ENCODE results near the gene NPFFR1.
"Not testable (repeated sequence)": the region's sequence is repeated elsewhere in the genome, so short reads cannot be mapped to it uniquely, and the experiment has no call there.

NPFFR1 gene

DNA sequence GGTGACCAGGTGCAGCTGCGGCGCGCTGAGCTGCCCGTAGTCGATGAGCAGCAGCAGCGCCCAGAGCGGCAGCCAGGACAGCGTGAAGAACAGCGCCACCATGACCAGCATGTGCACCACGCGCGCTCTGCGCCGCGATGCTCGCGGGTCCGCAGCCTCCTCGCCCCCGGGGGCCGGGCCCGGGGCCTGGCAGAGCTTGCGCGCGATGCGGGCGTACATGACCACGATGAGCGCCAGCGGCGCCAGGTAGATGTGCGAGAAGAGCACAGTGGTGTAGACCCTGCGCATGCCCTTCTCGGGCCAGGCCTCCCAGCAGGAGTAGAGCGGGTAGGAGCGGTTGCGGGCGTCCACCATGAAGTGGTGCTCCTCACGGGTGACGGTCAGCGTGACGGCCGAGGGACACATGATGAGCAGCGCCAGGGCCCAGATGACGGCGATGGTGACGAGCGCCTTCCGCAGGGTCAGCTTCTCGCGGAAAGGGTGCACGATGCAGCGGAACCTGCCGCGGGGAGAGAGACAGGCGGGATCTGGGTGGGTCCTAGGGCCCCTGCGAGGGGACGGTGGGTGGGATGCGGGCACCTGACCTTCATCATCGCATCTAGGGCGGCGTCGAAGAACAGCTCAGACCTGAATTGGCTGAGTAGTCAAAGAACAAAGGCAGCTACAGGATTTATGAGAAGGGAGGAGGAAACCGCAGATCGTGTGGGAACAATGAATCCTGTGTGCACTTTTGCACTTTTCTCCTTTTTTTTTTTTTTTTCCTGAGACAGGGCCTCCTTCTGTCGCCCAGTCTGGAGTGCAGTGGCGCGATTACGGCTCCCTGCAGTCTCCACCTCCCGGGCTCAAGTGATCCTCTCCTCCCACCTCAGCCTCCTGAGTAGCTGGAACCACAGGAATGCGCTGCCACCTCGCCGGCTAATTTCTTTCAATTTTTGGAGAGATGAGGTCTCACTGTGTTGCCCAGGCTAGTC, 28.2 kb downstream of the NPFFR1 start:
- peak; percentile 34 to 44 for DNase-seq

DNA sequence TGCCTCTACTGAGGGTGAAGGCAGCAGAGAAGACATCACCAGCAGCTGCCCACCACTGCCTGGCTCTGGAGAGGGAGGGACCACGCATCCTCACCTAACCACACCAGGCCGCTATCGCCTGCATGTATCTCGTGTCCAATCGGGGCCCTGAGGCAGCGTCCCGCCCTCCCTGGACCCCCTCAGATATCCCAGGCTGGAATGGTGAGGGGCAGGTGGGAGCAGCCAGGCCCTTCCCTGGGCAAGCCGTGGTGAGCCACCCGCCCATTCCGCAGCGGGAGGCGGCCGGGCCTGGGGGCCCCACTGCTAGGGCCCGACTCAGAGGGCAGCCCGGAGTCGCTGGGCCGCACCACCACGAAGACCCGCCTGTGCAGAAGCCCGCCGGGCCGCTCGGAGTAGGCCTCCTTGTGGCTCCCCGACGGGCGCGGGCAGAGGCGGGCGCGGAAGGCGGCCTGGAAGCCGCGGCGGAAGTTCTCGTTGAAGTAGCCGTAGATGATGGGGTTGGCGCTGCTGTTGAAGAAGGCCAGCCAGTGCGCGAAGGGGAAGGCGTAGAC, 29.0 kb downstream of the NPFFR1 start:
- no peak for DNase-seq

DNA sequence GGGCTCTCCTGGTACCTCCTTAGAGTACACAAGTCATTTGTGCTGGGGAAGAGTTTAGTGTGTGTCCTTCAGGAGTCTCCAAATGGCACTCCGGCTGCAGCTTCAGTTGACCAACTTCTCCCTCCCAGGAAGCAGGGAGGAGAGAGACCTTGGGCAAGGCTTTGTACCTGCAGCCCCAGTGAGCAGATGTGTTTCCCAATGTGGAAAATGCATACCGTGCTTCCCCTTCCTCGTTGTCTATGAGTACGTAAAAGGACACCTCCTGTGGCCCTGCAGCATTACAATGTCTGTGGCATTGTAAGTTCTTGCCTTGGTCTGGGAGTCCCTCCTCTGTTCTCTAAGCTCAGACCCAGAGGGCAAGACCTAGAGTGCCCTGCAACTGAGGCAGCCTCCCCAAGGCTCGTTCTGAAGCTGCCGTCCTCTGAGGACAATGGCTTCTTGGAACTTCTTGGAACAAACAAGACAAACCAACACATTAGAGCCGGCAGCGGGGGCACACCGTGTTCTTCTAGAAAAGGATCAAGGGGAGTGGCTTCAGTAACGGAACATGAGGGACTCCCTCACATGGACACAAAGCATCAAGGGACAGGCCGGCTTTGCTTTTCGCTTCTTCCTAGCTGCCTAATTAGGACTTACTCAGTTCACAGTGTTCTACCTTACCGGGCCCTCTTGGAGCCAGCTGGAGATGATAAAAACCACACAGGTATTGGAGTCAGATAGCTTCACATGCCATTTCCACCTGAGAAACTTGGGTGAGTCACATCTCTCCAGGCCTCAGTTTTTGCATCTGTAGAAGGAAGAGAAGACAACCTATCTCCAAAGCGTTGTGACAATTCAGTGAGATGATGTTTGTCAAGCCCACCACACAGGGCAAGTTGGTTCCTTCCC, 29.7 kb downstream of the NPFFR1 start:
- no peak for DNase-seq

DNA sequence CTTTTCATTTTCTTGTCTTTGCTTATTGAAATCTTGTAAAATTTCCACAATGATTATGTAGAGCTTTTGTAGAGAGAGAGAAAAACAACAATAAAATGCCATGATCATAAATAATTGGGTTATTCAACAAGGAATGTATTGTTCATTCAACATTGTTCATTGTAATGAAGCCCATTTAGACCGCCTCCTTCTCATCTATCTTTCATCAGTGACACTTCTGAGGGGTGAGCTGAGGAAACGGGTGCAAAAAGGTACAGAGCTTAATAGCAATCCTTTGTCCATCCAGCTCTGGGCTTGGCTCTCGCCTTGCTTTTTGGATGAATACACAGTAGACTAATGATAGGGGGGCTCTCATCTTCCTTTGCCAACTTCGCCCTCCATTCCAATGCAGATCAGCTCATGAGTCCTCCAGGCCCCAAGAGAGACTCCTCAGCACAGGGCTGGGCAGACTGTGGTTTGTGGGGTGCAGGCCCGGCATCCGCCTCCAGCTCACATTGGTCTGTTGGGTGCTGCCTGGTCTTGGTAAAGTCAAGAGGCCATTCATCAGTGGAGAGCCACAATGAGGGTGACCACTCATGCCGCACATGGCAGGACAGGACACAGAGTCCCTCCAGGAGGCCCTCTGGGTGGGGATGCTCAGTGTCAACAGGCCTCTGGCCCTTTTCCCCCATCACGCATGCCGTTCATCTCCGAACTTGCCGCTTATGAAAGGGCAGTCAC, 32.7 kb downstream of the NPFFR1 start:
- DNase-seq = no peak

DNA sequence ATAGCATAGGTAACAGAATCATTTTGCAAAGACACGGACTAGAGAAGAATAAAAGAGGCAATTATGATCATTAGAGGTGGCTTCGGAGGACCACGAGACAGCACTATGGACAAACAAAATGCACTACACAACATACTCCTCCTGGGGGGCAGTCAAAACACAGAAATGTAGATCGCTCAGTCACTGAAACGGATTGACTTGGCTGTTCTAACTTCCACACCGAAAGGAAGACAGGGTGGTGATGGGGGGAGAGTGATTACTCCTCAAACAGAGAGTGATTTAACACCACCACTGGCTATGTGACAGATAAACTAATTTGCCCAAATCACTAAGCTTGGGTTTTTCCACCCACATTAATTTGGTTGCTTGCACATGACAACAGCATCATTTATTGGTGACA, 36.4 kb downstream of the NPFFR1 start:
- no peak for DNase-seq

DNA sequence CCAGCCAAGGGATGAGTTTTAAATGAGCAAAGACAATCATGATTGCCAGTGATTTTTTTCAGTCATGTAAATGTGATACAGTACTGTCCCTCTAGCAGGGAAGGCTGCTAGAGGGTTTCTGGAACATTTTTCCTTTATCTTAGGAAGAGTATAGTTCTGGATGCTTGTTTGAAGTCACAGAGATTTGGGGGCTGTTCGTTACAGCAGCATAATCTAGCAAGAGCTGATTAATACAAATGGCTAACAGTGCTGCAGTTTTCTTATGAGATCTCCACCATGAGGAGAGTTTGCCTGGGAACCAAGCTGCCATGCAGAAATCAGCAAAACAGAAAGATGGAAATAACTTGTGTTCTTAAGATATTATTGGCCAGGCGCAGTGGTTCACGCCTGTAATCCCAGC, 42.7 kb downstream of the NPFFR1 start:
- DNase-seq = no peak

DNA sequence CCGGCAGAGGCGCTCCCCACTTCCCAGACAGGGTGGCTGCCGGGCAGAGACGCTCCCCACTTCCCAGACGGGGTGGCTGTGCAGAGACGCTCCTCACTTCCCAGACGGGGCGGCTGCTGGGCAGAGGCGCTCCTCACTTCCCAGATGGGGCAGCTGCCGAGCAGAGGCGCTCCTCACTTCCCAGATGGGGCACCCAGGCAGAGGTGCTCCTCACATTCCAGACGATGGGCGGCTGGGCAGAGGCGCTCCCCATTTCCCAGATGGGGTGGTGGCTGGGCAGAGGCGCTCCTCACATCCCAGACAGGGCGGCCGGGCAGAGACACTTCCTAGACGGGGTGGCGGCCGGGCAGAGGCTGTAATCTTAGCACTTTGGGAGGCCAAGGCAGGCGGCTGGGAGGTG, 43.8 kb downstream of the NPFFR1 start:
- DNase-seq = not testable (repeated sequence)

DNA sequence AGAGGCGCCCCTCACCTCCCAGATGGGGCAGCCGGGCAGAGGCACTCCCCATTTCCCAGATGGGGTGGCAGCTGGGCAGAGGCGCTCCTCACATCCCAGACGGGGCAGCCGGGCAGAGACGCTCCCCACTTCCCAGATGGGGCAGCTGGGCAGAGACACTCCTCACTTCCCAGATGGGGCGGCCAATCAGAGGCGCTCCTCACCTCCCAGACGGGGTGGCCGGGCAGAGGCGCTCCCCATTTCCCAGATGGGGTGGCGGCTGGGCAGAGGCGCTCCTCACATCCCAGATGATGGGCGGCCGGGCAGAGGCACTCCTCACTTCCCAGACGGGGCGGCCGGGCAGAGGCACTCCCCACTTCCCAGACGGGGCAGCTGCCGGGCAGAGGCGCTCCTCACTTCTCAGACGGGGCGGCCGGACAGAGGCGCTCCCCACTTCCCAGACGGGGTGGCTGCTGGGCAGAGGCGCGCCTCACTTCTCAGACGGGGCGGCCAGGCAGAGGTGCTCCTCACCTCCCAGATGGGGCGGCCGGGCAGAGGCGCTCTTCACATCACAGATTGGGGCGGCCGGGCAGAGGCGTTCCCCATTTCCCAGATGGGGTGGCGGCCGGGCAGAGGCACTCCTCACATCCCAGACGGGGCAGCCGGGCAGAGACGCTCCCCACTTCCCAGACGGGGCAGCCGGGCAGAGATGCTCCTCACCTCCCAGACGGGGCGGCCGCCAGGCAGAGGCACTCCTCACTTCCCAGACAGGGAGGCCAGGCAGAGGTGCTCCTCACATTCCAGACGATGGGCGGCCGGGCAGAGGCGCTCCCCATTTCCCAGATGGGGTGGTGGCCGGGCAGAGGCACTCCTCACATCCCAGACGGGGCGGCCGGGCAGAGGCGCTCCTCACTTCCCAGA, 44.5 kb downstream of the NPFFR1 start:
- not testable (repeated sequence) for DNase-seq

DNA sequence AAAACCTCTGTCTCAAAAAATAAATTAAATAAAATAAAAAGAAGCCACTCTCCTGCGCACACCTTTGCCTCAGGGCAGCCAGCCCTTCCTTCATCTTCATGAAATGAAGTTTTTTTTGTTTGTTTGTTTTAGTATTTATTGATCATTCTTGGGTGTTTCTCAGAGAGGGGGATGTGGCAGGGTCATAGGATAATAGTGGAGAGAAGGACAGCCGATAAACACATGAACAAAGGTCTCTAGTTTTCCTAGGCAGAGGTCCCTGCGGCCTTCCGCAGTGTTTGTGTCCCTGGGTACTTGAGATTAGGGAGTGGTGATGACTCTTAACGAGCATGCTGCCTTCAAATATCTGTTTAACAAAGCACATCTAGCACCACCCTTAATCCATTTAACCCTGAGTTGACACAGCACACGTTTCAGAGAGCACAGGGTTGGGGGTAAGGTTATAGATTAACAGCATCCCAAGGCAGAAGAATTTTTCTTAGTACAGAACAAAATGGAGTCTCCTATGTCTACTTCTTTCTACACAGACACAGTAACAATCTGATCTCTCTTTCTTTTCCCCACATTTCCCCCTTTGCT, 45.8 kb downstream of the NPFFR1 start:
- DNase-seq = not testable (repeated sequence)

DNA sequence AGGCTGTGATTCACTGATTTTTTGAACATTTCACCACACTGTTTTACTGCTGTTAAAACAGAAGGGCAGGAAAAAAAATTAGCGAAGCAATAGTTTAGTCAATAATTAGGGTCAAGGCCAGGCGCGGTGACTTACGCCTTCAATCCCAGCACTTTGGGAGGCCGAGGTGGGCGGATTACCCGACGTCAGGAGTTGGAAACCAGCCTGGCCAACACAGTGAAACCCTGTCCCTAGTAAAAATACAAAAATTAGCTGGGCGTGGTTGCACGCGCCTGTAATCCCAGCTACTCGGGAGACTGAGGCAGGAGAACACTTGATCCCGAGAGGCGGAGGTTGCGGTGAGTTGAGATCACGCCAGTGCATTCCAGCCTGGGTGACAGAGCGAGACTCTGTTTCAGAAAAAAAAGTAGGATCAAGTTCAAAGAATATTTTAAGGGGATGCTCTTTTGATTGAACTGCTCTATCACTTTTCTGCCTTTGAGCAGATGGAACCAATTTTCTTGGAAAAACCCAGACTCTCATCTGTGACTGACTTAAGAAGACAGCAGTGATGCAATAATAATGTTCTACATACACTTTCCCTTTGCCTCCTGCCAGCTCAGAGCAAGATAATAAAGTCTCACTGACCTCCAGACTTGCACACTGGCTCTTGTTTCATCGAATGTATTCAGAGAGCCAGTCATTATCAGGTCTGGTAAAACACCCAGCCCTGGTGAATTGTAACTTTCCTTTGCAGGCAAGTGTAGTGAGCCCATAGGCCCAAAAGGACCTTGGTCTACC, 48.9 kb downstream of the NPFFR1 start:
- DNase-seq = no peak

DNA sequence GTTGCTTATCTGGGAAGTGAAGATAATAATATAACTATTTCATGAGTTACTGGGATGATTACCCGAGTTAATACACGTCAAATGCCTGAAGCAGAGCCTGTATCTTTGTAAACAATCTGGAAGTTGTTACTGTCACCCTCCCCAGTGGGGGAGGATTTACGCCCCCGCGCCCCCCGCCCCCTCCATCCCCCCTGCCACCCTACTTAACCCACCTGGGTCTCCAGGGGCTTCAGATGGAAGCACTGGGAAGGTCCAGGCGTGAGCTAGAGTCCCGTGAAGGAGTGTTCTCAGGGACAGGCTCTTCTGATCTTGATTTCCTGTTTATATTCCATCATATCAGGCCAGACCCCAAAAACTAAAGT, 49.9 kb downstream of the NPFFR1 start:
- DNase-seq = no peak

DNA sequence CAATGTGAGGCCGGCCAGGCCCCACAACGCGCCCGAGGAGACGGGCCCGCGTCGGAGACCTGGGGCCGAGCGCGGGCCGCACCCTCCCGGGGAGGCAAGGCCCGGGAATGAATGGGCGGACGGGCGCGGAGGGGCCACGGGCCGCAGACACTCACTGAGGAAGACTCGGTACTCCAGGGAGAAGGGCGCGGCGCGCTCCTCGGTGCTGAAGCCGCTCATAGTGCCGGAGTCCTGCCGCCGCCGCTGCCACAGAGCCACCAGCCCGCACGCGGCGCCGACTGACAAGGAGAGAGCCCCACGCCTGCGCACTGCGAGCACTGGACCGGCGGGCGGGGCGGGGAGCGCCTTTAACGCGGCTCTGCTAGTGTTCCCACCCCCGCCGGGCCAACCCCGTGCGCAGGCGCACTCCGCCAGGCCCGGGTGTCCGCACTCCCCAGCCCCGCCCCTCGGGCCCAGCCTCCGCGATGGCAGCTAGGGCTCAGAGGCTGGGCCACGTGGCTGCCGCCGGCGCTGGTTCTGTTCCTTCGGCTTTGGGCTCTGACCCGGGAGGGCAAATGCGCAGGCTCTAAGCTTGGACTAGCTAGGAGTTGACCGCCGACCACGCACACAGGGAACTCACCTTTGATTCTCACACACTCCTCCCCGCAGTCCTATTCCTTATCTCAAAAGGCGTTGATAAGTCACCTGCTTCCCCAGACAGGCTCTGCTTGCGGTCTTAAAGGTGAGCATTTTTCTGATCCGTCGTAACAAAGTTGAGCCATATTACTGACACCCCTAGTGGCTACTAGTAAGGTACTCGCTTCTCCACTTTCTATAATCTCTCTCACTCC, 50.5 kb downstream of the NPFFR1 start, which contains the start of gene PPA1:
Gene PPA1, minus strand, starts transcription at position 321 of the 830 bp plus-strand sequence. Its CDS starts 102 bp downstream, at position 219.
- DNase-seq = peak; percentile 99

DNA sequence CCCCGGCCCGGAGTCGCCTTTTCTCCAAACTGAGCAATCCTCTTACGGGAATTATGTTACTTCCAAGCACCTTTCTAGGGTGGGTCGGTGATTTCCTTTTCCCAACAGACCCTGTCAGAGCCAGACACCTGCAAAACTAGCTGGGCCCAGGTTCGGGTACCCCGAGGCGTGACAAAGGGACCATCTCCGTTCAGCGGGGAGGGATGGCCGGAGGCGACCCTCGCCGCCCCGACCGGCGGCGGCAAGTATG, 51.0 kb downstream of the NPFFR1 start:
- no peak for DNase-seq

DNA sequence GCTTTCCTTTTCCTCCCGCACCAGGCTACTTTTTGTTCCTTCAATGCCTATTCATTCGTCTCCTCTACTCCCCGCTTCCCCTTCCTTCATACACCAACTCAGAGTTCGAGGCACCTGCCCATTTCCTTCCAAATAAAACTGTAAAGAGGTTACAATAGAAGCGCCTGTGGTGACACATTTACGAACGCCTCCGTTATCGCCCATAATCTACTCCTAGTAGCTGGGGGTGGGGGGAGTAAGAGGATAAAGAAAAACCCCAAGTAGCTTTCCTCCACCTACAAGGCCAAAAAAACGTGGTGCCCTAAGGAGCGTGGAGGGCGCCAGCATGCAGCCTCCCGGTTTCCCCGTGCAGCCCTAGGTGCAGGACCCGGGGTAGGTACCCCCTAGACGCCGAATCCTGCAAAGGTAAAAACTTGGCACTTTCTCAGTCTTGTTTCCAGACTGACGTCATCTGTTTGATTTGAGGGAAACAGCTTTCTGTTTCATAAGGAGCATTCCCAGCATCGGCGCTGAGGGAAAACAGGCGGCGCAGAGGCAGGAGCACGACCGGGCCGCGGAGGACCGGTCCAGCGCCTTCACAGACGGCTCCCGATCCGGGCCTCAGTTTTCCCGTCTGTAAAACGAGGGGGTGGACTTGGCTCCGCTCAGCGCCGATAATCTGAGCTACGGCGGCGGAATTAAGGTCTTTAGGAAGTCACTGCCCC, 51.5 kb downstream of the NPFFR1 start:
- peak; percentile 67 to 70 for DNase-seq

DNA sequence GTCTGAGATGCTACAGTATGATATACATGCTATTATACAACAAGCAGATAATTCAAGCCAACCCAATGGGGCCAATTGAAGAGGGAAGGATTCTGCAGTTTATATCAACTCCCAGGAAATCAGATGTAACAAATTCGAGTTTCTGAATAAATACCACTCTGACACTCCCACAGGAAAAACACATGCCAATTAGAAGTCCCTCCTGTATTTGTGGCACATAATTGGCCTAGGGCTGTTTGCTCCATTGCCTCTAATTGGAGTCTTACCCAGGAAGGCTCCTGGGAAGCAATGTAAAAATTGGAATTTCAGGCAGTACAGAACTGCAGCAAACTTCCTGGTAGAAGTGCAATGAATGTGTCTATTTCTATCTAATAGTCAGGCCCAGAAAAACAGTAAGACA, 55.3 kb downstream of the NPFFR1 start:
- no peak for DNase-seq

DNA sequence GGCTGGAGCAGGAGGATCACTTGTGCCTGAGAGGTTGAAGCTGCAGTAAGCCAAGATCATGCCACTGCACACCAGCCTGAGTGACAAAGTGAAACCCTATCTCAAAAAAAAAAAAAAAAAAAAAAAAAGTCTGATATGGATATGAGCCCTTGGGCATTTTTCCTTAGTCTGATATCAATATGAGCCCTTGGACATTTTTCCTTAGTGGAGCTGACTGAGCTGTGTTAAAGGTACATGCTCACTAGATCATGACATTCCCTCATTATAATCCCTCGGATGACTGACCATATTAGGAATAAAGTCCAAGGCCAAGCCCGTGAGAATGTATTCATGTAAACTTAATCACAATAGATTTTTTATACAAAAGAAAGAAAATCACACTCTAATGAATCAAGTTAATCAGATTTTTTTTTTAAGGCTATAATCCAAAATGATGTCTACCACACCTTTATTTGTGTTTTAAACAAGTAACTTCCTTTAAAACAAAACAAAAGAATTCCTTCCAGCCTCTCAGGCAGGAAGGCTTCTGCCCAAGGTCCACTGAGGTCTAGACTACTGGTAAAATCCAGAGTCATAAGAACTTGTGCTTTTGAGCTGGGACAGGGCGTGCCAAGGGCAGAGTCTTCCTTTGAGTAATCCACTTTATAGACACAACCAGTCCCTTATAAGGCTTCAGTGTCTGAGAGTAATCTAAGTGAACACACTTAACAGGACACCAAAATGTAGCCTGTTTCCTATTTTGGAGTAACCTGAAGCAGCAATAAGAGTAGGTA, 56.1 kb downstream of the NPFFR1 start:
- DNase-seq = no peak

DNA sequence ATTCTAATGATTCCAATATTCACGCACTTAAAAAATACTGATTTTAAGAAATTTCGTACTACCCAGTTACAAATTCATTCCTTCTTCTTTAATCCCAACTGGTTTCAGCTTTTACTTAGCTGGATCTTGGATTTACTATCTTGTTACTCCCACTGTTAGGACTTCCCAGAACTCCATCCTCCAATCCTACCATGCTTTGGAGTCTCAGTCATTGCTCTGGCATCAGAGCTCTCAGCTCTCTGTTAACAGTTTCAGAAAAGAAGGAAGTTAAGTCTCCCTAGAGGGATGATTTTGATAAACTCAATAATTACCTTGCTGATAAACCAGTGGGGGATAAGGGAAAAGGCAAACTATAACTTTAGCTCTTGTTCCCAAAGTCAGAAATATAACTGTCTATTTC, 60.1 kb downstream of the NPFFR1 start:
- DNase-seq = no peak

DNA sequence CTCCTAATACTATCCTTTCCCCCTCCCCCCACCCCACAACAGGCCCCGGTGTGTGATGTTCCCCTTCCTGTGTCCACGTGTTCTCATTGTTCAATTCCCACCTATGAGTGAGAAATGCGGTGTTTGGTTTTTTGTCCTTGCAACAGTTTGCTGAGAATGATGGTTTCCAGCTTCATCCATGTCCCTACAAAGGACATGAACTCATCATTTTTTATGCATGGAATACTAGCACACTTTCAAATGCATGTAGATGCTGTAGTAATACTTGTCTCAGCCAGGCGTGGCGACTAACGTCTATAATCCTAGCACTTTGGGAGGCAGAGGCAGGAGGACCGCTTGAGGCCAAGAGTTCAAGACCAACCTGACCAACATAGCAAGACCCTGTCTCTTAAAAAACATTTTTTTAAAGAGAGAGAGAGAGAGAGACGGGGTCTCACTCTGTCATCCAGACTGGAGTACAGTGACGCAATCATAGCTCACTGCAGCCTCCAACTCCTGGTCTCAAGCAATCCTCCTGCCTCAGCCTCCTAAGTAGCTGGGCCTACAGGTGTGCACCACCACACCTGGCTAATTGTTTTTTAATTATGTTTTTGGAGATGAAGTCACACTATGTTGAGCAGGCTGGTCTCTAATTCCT, 60.9 kb downstream of the NPFFR1 start:
- not testable (repeated sequence) for DNase-seq

Data from activated T-cell treated with anti-CD3 and anti-CD28 coated beads, Interleukin-2, amount 50 U/mL, for 48 hours (primary cell).